ENCODE results near the gene LELP1.
"Not testable (repeated sequence)": the region's sequence is repeated elsewhere in the genome, so short reads cannot be mapped to it uniquely, and the experiment has no call there.

Gene LELP1

DNA sequence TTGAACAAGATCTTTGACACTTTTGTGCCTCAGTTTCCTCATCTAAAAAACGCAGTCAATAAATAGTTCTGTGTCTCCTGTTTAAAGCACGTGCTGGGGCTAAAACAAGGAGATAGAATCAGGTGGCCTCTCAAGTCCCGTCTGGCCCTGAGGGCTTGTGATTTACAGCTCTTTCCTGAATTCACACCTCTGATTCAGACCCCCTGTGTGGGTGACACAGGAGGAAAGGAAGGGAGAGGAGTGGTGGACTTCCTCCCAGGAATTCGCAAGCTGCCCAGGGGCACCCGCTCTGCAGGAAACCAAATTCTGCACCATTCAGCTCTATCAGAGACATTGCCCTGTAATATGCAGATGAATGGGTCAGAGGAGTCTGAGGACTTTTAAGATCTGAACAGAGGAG, 9.0 kb downstream of the LELP1 start:
- Histone ChIP-seq H3K4me3 (no peak overlapping the region), H3K36me3 (replicated peaks) (no peaks in the 10 kb centered on the region), H3K27me3 (ENCODE audit: low read depth) (0 out of 2 replicates have a peak, but pooled peaks cover 5% of the 10 kb centered on the region), H3K9me3 (no peaks in the 10 kb centered on the region), H3K4me1 (no peaks in the 10 kb centered on the region)
- in situ Hi-C loops (cut with MboI; ENCODE audit: low sequenced_read_pairs), result no loop called here
- DNase-seq (ENCODE audit: low spot score in 2 of 2), result no peak

DNA sequence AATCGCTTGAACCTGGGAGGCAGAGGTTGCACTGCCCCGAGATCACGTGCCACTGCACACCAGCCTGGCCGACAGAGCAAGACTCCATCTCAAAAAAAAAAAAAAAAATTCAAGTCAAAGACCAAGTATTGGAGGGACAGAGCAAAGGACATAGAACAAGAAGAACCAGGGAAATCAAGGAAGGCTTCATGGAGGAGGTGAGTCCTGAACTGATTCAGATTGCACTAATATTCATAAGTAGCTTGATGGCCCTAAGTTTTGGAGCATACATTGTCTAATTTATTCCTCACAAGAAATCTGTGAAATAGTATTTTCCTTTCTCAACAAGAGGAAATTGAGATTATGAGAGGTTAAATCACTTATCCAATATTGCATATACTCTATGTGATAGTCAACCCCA, 10.3 kb downstream of the LELP1 start:
- no peaks in the 10 kb centered on the region for H3K9me3 ChIP-seq
- H3K27me3 ChIP-seq (ENCODE audit: low read depth), result 0 out of 2 replicates have a peak, but pooled peaks cover 5% of the 10 kb centered on the region
- in situ Hi-C loops (cut with MboI; ENCODE audit: low sequenced_read_pairs), result no loop called here
- DNase-seq (ENCODE audit: low spot score in 2 of 2), result no peak
- no peaks in the 10 kb centered on the region for H3K4me1 ChIP-seq
- no peaks in the 10 kb centered on the region for H3K36me3 ChIP-seq (replicated peaks)
- H3K4me3 ChIP-seq, result no peak overlapping the region

DNA sequence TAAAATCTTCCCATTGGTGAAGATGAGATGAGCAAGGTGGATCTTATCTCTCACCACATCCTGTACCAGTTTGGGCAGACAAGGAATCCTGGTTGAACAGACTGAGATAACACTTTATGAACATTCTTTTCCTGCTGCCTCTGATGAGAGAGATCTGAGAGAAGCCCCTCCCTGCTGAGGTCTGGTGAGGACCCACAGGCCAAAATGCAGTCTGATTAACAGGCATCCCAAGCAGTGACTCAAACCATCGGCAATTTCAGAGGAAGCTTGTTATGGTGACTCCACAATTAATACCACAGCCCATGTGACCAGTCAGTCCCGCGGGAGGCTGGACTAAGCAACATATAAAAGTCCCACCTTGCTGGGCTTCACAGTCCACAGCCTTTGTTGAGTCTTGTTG, 14.0 kb downstream of the LELP1 start, which contains the start of gene PRR9:
Gene PRR9, plus strand, starts transcription at position 373 of the 400 bp plus-strand sequence. CDS start 561 bp downstream, outside the sequence.
- in situ Hi-C loops (cut with MboI; ENCODE audit: low sequenced_read_pairs), result no loop called here
- no peaks in the 10 kb centered on the region for H3K9me3 ChIP-seq
- no peak for DNase-seq (ENCODE audit: low spot score in 2 of 2)
- no peak within 1 kb of the TSS for H3K4me3 ChIP-seq
- no peaks in the 10 kb centered on the region for H3K4me1 ChIP-seq
- H3K36me3 ChIP-seq (replicated peaks), result no peaks in the 10 kb centered on the region
- no peaks in the 10 kb centered on the region for H3K27me3 ChIP-seq (ENCODE audit: low read depth)

DNA sequence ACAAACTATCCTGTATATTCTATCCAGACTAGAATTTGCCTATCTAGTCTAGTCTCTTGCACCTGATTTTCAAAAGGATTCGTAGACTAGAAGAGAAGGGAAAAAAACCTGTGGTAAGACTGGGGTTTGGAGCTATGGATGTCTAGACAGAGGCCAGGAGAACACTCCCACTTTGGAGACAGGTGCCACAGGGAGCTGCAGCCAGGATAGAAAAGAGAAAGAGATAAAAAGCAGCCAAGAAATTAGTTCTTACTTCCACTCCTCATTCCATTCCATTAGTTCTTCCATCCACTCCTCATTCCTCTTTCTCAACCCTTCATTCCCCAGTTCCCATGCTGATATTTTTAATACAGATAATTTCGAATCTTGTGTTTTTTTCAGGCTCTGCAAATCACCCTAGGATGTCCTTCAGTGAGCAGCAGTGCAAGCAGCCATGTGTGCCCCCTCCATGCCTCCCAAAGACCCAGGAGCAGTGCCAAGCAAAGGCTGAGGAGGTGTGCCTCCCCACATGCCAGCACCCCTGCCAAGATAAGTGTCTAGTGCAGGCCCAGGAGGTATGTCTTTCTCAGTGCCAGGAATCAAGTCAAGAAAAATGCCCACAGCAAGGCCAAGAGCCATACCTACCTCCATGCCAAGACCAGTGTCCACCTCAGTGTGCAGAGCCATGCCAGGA, 14.7 kb downstream of the LELP1 start:
- Histone ChIP-seq H3K36me3 (replicated peaks) (no peaks in the 10 kb centered on the region), H3K9me3 (no peaks in the 10 kb centered on the region), H3K27me3 (ENCODE audit: low read depth) (no peaks in the 10 kb centered on the region), H3K4me1 (no peaks in the 10 kb centered on the region), H3K4me3 (no peak overlapping the region)
- in situ Hi-C loops (cut with MboI; ENCODE audit: low sequenced_read_pairs), result no loop called here
- no peak for DNase-seq (ENCODE audit: low spot score in 2 of 2)

DNA sequence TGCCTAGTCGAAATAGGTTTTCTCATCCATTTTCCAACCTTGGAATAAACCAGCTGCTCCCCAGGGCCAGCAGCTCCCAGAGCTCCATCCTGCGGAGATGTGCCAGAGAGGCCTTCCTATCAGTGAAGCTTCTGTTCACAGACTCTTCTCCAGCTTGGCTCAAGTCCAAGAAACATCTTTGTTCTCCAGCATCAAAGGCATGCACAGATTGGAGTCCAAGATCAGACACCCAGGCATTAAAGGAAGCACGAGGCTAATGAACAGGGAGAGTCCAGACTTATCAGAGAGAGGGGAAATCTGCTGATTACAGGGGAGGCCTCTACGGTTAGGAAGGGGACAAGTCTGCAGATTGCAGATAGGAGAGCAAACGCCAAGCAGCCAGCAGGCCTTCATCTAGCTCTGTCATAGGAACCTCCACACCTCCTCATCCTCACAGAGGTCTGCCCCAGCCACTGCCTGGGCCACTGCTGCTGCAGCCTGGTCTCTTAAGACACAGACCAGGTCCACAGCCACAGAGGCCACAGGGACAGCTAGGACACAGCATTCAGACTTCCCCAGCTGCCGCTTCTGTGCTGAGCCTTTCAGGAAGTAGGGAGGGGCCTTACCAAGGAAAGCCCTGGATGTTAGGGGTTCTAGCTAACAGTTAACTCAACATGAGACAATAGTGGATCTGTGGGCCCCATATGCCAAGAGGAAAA, 17.5 kb downstream of the LELP1 start:
- no peaks in the 10 kb centered on the region for H3K27me3 ChIP-seq (ENCODE audit: low read depth)
- no peak overlapping the region for H3K4me3 ChIP-seq
- no peaks in the 10 kb centered on the region for H3K4me1 ChIP-seq
- no peak for DNase-seq (ENCODE audit: low spot score in 2 of 2)
- no peaks in the 10 kb centered on the region for H3K36me3 ChIP-seq (replicated peaks)
- in situ Hi-C loops (cut with MboI; ENCODE audit: low sequenced_read_pairs), result no loop called here
- H3K9me3 ChIP-seq, result no peaks in the 10 kb centered on the region

DNA sequence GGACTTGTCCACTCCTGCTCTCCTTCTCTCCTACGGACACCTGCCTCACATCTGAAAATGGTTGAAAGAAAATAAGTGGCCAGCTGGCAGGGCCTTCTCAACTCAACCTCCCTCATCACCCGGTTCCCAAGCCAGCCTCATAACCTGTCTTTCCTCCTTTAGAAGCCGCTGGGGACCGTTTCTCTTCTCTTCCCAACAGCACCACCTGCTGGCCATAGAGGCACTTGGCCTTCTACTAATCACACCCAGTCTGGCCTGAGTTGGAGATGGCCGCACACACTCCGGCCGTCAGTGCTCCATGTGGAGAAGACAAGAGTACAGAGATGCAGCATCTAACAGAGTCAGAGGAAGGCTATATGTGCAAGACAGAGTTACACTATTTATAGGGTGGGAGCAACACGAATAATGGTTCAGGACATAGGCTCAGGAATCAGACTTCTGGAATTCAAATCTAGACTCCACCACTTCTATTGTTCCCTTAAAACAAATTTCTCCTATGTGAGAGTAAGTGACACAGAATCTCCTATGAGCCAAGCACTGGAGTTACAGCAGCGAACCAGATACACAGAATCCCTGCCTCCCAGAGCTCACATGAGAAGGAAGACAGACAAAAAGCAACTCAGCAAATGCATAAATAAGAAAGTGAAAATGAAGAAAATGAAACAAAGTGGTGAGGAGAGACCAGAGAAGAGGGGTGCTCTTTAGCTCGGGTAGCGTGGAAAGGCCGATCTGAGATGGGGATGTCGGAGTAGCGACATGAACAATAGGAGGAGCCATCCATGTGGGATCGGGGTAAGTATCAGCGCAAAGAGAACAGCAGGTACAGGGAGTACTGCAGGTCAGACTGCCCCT, 20.0 kb downstream of the LELP1 start:
- H3K36me3 ChIP-seq (replicated peaks); H3K9me3 ChIP-seq; H3K4me1 ChIP-seq; H3K27me3 ChIP-seq (ENCODE audit: low read depth); in situ Hi-C loops (cut with MboI; ENCODE audit: low sequenced_read_pairs); H3K4me3 ChIP-seq: not testable (repeated sequence)
- peak; percentile 5 to 78 for DNase-seq (ENCODE audit: low spot score in 2 of 2)

DNA sequence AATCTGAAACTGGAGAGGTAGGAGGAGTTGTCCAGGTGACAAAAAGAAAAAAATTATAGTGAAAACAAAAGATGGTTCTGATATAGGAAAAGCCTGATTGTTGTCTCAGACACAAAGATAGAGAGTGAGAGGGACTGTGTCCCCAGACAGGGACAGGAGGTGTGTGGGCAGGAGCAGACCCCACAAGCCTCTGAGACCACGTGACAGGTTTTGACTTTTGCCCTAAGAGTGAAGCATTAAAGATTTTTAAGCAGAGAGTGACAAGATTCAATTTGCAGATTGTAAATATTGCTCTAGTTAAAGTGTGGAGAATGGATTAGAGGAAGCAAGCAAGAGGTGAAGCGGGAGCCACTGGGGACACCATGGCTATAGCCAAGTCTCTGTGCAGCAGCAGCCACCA, 24.6 kb downstream of the LELP1 start:
- H3K27me3 ChIP-seq (ENCODE audit: low read depth), result 0 out of 2 replicates have a peak, but pooled peaks cover 2% of the 10 kb centered on the region
- H3K4me1 ChIP-seq, result no peaks in the 10 kb centered on the region
- H3K9me3 ChIP-seq, result no peaks in the 10 kb centered on the region
- in situ Hi-C loops (cut with MboI; ENCODE audit: low sequenced_read_pairs), result no loop called here
- no peaks in the 10 kb centered on the region for H3K36me3 ChIP-seq (replicated peaks)
- DNase-seq (ENCODE audit: low spot score in 2 of 2), result no peak
- no peak overlapping the region for H3K4me3 ChIP-seq

DNA sequence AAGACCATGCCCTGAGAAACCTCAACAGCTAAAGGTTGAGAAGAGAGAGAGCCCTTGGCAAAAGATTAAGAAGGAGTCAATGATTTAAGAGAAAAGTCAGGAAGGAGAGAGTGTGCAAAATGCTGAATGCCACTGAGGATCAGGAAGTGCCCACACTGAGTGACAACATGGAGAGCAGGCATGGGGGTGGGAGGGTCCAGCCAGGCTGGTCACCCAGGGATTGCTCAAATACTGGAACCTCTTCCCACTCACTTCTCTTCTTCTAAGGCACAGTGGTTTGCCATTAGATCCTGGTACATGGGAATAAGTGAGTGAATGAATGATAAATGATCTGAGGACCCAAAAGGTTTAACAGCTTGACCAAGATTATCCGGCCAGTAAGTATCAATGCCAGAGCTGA, 25.3 kb downstream of the LELP1 start:
- Histone ChIP-seq H3K27me3 (ENCODE audit: low read depth) (0 out of 2 replicates have a peak, but pooled peaks cover 2% of the 10 kb centered on the region), H3K4me3 (no peak overlapping the region), H3K4me1 (no peaks in the 10 kb centered on the region), H3K9me3 (no peaks in the 10 kb centered on the region), H3K36me3 (replicated peaks) (no peaks in the 10 kb centered on the region)
- no peak for DNase-seq (ENCODE audit: low spot score in 2 of 2)
- in situ Hi-C loops (cut with MboI; ENCODE audit: low sequenced_read_pairs), result no loop called here

DNA sequence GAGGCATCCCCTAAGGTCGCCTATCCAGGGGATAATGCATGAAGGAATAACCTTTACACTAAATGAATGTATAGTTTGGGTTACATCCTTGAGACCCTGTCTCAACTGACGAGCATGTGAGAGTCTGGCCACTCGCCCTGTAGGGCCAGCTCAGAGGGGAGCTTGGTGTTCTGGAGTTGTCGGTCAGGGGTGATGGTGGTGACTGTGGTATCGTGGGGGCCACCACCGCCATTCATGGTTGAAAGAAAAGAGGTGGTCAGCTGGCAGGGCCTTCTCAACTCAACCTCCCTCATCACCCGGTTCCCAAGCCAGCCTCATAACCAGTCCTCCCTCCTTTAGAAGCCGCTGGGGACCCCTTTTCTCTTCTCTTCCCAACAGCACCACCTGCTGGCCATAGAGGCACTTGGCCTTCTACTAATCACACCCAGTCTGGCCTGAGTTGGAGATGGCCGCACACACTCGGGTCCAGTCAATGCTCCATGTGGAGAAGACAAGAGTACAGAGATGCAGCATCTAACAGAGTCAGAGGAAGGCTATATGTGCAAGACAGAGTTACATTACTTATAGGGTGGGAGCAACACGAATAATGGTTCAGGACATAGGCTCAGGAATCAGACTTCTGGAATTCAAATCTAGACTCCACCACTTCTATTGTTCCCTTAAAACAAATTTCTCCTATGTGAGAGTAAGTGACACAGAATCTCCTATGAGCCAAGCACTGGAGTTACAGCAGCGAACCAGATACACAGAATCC, 26.0 kb downstream of the LELP1 start:
- peak in 1 of 2 experiments; percentile 69 for DNase-seq (ENCODE audit: low spot score in 2 of 2)
- in situ Hi-C loops (cut with MboI; ENCODE audit: low sequenced_read_pairs); H3K27me3 ChIP-seq (ENCODE audit: low read depth); H3K9me3 ChIP-seq; H3K4me1 ChIP-seq; H3K36me3 ChIP-seq (replicated peaks); H3K4me3 ChIP-seq: not testable (repeated sequence)

DNA sequence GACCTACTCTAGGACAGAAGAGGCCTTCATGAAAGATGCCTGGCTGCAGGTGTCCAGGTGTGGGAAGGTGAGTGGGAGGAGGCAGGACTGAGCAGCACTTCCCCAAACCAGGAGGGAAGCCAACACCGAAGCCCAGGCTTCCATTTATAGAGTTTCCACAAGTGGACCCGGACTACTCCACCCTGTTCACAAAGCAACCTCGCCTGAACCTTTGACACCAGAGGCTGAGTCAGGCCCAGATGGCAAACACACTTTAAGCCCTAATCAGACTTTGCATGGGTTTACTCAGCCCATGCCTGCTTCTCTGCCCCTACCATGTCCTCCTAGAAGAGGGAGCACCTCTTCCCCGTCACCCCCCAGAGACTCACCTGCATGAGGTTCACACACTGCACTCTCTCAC, 28.1 kb downstream of the LELP1 start:
- peaks cover 8% of the 10 kb centered on the region; the same call in 1 of the 2 replicates for H3K27me3 ChIP-seq (ENCODE audit: low read depth)
- no peaks in the 10 kb centered on the region for H3K4me1 ChIP-seq
- no peak for DNase-seq (ENCODE audit: low spot score in 2 of 2)
- in situ Hi-C loops (cut with MboI; ENCODE audit: low sequenced_read_pairs), result no loop called here
- no peaks in the 10 kb centered on the region for H3K36me3 ChIP-seq (replicated peaks)
- H3K4me3 ChIP-seq, result no peak overlapping the region
- no peaks in the 10 kb centered on the region for H3K9me3 ChIP-seq

DNA sequence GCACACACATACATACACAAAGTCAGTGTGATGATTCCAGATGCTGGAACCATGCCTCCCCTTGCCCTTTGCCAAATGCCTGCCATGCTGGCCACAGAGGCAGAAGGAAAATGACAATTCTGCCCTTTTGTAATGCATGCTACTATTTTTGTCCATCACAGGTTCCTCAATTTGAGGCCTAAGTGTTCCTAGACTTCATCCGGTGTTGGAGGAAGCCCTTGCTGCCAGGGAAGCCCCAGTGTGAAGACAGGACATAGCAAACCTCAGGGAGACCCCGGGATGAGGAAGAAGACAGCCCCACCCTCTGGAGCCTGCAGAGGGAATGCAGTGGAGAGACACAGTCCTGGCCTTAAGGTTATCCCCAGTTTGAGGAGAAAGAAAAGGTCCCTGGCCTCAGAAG, 28.6 kb downstream of the LELP1 start:
- peaks cover 8% of the 10 kb centered on the region; the same call in 1 of the 2 replicates for H3K27me3 ChIP-seq (ENCODE audit: low read depth)
- no peak for DNase-seq (ENCODE audit: low spot score in 2 of 2)
- H3K4me1 ChIP-seq, result no peaks in the 10 kb centered on the region
- in situ Hi-C loops (cut with MboI; ENCODE audit: low sequenced_read_pairs), result no loop called here
- no peak overlapping the region for H3K4me3 ChIP-seq
- no peaks in the 10 kb centered on the region for H3K36me3 ChIP-seq (replicated peaks)
- H3K9me3 ChIP-seq, result no peaks in the 10 kb centered on the region

DNA sequence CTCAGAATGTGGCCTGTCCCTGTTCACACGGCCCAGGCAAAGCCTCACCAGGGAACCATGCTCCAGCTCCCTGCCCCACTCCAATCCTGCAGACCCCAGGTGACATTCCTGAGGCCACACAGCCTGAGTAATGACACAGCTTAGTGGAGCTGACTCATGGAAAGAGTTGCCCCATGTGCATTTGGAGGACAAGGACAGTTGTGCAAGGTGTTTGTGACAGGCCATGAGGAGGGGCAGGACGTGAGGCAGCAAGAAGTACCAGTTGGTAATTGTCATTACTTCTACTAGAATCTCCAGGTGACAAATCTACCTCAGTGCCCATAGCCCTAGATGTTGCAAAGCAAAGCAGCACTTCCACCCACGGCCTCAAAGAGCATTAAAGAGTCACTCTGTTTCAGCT, 29.3 kb downstream of the LELP1 start:
- in situ Hi-C loops (cut with MboI; ENCODE audit: low sequenced_read_pairs), result no loop called here
- Histone ChIP-seq H3K27me3 (ENCODE audit: low read depth) (peaks cover 10% of the 10 kb centered on the region; the same call in 1 of the 2 replicates), H3K36me3 (replicated peaks) (no peaks in the 10 kb centered on the region), H3K4me3 (no peak overlapping the region), H3K9me3 (no peaks in the 10 kb centered on the region), H3K4me1 (no peaks in the 10 kb centered on the region)
- DNase-seq (ENCODE audit: low spot score in 2 of 2), result no peak

DNA sequence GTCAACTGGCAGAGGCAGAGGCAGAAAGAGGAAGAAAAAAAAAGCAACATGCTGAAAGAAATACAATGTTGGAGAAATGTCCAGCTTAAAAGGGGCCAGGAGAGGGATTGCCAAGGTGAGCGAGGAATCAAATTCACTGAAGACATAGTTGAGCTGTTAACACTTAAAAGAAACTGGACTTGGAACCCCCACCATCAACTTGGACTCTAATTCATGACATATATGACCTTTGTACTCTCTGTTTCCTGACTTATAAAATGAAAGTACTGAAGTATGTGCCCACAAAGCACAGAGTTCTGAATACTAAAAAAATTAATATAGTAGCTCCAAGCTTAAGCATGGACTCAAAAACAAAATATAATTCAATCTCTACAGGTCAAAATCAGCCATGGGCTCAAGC, 30.2 kb downstream of the LELP1 start:
- in situ Hi-C loops (cut with MboI; ENCODE audit: low sequenced_read_pairs), result no loop called here
- DNase-seq (ENCODE audit: low spot score in 2 of 2), result no peak

More for the DNA sequence above, 30.2 kb downstream of the LELP1 start:
- Histone ChIP-seq H3K4me1 (no peaks in the 10 kb centered on the region), H3K36me3 (replicated peaks) (no peaks in the 10 kb centered on the region), H3K4me3 (no peak overlapping the region), H3K9me3 (no peaks in the 10 kb centered on the region), H3K27me3 (ENCODE audit: low read depth) (peaks cover 10% of the 10 kb centered on the region; the same call in 1 of the 2 replicates)
